HG03575 (cell line): ENCODE measurements around the gene EPN2.

Source experiments
- ATAC-seq: cut with Tn5 transposase; IDR thresholded peaks from one replicate; pipeline ENCODE4 v1.9.1; 2021; ENCODE audit not compliant: unreplicated experiment, insufficient number of reproducible peaks, low FRiP score; ENCODE audit errors: extremely low read depth

EPN2 gene

DNA sequence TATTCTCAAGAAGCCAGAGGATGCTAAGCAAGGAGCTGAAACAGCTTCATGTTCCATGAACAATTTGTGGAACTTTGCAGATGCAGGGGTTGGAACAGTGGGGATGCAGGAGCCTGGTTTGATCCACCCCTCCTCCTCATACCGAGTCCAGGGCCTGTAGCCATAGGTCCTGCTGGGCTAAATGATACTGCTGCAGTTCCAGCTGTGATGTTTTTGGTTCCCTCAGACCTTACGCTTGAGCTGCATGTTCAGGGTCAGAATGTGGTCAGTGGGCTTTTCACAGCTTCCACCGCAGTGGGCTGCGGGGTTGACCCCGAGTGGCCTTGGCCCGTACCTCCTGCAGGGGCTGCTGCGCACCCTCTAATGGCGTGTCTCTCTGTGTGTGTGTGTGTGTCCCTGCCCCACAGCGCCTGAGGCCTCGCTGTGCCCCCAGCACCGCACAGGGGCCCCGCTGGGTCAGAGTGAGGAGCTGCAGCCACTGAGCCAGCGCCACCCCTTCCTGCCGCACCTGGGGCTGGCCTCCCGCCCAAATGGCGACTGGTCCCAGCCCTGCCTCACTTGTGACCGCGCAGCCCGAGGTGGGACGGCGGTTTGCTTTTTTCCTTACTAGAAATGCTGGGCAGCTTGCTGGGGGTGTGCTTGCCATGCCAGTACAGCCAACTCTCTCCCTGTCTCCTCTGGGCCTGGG lies 48.2 kb downstream of the EPN2 start:
- no peak for ATAC-seq

DNA sequence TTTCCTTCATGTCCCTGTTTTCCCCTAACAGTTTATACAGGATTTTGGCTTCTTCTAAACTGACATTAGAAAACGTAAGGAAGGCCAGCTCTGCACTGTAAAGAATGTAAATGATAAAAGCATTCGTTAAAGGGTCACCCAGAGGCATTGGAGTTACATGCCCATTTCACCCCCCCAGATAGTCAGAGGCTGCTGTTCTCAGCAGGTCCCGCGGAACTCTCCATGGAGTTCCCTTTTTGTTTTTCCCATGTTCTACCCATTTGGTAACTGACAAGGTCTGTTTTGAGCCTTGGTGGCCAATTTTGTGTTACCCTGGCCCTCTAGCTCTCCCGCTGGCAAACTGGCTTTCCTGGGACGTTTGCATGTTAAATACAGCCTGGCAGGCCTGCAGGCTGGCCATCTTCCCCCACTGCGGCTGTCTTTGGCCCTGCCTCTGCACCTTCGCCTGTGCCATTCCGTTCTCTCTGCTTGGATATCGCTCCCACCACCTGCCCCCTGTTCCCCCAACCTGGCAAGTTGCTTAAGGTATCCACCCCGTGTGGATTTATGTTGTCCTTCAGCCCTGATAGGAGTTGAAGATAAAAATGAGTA lies 49.7 kb downstream of the EPN2 start:
- ATAC-seq, result no peak

DNA sequence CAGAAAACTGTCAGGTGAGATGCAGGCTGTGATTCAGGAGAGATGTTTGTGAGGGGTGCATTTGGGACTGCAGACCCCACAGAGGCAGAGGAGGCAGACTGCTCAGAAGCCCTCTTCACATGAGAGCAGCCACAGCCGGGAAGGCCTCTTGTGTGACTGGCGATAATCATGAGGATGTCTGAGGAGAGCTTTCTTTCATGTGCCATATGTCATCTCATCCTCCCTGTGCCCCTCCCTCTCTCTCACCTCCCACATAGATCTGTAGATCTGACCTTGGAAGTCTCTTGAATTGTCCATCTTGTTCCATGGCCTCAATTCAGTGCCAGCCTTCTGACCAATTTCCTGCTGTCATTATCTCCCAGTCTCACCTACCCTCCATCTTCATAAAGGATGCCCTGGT lies 50.5 kb downstream of the EPN2 start:
- ATAC-seq, result no peak

DNA sequence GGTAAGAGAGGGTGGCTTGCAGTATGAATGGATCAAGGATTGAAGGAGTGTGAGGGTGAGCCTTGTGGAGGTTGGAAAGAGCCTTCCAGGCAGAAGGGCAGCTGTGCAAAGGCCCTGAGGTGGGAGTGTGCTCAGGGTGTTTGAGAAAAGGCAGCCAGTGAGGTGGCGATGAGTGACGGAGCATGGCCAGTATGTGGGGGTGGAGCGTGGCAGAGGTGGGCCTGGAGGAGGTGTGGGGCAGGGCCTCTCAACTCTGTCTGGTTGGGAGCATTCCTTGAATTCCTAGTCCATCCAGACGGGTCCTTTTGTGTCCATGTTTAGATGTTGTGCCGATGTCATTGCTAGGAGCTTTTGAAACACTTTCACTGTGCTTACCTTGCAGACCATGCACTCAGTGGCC lies 51.3 kb downstream of the EPN2 start:
- no peak for ATAC-seq

DNA sequence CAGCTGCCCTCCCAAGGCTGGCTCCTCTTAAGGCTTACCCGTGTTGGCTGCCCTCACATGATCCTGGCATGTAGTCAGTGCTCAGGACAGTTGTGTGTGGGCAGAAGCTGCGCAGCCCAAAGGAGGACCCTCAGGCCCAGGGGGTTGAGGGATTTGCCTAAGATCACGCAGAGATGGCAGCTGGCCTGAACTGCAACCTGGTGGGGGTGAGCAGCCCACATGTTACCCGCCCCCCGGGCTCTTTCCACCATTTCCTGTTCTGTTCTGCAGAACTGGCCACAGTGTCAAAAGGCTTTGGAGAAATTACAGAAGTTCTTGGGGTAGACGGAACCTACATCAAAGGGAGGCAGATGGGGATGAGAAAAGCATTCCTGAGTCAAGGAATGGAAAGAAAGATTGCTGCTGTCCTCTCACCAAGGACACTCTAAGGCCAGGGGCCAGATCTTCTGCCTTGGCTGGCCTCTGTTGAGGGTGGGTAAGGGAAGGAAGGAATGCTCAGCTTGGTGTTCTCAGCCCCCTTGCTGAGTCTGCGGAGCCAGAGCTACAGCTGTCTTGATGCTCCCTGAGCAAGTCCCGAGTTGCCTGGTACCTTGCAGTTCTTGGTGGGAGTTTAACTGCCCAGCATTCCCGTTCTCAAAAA lies 53.0 kb downstream of the EPN2 start:
- no peak for ATAC-seq

DNA sequence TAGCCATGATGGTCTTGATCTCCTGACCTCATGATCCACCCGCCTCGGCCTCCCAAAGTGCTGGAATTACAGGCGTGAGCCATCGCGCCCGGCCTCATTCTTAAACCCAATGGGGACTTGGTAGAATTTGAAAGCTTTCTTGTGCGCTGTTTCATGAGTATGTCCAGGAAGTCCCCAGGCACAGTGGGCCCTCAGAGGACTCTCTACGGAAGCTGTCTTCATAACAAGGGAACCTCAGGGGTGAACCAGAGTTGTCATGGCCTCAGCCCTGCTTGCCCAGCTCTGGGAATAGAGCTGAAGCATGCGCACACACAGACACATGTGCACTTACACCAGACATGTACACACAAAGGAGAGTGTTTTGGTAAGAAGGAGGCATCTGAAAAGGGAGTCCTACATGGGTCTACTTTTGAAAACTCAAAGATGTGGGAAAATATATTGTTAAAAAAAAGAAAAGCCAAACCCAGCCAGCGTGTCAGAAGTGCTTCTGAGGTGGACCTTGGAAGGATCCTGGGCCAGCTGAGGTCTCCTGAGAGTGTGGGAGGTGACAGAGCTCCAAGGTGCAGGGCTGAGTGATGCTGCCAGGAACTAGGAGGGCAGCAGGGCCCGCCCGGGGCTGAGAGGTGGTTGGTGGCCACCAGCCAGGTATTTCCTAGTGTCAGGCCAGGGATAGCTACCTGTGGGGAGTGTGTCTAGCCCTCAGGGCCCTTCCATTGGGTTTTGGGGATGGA lies 54.6 kb downstream of the EPN2 start:
- ATAC-seq, result no peak

DNA sequence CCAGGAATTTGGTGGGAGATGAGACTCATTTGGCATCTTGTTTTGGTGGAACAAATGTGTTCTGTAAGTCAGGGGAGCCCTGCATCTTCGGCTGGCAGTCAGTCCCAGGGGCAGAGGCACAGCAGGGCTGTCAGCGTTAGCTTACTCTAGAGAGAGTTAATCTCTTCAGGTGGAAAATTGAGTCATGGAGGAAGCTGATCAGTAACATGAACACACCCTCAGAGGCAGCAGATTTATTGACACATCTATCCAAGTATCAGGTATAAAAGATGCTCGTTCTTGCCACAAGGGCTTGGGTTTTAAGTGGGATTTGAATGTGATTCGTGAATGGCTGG lies 55.2 kb downstream of the EPN2 start:
- ATAC-seq, result no peak

DNA sequence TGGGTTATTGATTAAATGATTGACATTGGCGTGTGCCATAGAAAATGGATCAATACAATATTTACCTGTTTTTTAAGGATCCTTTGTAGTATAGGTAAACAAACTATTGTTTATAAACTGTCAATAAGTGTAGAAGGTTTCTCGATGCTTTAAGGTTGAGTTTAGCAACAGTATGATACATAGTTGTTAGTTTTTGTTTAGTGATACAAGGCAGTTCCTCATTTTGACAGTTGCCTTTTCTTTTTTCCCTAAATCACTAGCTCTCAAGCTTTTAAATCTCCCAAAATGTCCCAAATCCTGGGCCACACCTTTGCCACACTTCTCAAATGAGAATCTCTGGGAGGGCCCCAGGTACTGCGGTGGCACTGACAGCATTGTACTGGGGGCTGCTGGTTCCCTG lies 57.3 kb downstream of the EPN2 start:
- ATAC-seq, result no peak

DNA sequence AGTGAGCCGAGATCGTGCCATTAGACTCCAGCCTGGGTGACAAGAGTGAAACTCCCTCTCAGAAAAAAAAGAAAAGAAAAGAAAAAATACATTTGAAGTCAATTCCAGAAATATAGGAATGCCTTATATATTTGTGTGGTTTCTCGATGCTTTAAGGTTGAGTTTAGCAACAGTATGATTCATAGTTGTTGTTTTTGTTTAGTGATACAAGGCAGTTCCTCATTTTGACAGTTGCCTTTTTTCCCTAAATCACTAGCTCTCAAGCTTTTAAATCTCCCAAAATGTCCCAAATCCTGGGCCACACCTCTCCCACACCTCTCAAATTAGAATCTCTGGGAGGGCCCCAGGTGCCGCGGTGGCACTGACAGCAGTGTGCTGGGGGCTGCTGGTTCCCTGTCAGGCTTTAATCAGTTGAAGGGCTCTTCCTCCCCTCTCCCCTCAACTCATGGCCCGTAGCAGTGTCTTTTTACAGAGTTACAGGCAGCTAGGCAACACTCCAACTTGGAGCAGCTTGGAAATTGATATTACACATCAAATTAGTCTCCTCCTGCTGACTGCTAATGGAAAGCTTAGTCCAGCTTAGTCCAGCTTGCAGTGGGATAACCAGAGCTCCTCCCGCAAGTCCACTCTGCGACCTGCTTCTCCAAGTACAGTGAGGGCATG lies 58.4 kb downstream of the EPN2 start:
- no peak for ATAC-seq

DNA sequence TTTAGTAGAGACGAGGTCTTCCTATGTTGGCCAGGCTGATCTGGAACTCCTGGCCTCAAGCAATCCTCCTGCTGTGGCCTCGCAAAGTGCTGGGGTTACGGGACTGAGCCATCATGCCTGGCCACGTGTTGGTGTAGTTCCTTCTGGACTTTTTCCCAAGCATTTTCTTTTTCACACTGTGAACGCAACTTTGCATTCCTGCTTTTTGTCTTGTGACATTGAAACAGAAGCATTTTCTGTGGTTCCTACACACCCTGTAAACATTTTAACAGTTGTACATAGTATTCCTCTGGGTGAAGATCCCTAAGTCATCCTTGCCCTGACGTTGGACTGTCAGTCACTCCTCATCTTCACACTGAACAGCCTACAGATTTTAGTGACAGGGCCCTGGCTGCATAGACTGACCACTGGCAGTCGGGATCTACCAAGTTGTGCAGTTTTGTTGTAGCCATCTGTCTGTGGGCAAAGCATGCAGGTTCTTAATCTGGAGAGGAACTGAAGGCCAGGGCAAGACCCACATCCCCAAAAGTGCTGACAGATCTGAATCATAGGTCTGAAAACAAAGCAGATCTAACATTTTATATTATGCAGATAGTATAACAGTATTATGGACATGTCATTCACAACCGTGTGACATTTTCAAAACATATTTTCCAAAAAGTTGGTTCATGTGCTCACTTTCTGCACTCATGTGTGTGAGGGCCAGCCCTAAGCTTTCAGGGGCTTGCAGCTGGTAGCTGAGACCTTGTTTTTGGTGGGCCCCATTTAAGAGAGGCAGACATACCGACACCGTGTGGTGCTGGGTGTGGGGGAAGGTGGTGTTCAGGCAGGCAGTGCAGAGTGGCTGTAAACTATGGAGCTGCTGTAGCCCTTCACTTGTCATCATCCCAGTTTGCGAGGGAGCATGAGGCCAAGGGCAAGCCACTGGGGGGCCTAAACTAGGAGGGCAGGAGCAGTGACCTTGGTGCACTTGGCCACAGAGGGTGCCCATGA lies 59.9 kb downstream of the EPN2 start:
- no peak for ATAC-seq

DNA sequence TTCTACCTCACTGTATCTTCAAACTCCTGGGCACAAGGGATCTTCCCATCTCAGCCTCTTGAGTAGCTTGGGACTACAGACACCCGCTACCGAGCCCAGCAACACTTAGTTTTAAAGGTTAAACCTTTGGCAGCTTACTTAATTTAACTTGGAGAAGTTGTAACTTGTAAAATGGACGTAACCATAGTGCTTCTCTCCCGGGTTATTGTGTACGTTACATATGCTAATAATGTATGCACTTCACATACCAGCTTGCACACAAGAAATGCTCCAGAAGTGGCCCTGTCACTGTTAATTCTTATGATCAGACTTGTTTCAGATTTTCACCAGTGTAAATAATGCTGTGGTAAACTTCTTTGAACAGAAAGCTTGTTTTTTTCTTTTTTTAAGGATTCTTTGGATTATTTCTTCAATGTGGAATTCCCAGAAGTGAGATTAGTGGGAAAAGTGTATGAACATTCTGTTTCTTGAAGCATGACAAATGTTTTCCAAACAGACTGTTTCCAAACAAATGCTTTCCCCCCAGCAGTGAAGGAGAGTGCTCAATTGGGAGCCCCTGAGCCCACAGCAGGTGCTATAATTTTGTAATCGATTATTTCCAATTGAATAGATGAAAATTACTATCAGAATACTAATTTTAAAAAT lies 61.5 kb downstream of the EPN2 start:
- ATAC-seq, result no peak

DNA sequence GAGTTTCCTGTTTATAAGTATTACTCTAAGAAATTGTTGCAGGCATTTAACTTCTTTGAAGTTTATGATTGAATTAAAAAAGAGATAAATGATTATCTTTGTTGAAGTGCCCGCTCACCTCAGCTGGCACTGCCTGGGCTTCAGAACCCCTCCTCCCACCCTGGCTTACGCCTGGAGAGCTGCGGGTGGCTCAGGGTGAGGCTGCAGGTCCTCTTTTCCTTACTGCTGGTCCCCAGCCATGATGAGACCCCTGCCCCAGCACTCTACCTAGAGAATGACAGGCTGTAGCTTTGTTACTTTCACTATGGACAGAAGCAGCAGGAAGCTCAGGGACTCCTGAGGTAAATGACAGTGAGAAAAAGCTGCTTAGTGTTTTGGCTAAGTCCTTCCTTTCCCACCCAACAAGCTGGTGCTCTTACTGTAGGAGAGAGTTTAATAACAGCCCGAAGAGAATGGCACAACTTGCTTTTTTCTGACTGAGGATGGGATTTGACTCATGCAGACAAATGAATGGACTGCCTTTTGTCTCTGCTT lies 62.1 kb downstream of the EPN2 start:
- no peak for ATAC-seq

DNA sequence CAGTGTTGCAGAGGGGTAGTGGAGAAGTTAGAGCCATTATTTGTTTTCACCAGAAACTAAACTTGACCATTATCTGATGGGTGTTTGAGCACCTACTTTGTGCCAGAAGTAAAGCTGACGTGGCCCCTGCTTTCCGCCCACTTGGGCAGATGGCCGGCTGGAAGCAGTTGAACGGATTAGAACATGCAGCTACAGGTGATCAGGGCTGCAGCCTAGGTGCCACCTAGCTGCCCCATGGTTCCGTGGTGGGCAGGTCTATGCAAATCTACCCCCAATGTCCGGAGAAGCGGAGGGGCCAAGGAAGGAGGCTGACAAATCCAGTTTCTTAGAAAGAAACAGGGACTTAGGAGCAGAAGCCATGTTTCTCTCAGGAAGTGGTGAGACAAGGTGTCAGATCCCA lies 62.7 kb downstream of the EPN2 start:
- ATAC-seq, result no peak

DNA sequence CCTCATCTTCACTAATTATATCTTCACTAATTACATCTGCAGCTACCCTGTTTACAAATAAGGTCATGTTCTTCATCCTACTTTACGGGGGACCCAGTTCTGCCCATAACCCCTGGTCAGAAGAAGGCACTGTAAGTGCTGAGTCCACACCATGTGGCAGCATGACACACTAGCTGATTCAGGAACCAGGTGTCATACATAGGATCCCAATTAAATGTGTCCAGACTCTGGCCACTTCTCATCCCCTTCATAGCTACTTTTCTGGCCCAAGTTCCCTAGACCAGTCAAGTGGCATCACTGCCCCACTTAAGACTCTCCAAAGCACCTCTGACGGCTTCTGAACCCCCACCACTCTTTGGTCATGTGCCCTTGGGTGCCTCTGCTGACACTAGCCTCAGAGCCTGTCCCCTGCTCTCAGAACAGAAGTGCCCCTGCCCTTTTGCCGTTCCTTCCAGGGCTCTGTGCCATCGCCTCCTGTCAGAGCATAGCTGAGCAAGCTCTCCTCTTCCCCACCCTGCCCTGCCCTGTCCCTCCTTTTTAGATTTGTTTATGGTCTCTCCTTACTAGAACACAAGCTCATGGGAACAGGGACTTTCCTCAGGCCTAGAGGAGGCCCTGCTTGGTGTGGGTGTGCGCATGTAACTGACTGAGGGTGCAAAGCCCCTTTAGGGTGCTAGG lies 64.2 kb downstream of the EPN2 start:
- no peak for ATAC-seq

DNA sequence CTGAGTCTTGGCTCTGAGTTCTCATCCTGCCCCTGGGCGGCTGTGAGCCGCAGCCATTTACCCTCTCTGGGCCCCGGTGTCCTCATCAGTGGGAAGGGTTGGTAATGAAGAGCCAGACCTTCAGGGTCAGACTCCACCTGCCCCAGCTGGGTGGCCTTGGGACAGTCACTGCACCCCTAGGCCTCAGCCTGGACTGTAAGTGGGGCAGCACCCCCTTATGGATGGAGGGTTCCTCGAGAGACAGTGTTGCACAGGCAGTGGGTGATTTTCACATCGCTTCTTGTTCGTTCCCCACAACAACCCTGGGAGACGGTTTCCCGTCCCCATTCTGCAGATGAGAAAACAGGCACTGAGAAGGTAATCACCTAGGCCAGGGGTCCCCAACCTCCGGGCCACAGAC lies 64.8 kb downstream of the EPN2 start:
- ATAC-seq, result no peak

DNA sequence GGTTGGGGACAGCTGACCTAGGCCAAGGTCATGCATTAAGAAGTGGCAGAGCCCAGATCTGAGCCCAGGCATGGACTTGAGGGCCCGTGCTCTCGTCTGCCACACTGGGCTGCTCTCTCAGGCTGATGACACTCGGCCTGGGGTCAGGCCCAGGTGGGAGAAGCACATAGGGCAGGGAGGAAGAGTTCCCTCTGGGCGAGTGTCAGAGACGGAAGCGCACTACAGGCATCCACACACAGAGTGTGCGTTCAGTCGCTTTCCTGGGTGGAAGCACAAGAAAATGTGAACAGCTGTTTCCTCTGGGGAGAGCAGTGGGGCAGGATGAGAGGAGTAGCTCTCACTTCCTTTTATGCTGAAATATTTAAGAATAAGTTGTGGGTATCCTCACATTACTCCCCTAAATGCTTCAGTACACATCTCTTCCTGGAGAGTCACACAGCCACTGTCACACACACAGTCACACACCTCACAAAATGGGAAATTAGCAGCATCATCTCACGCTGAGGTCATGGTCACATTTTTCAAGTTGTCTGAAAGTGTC lies 65.7 kb downstream of the EPN2 start:
- no peak for ATAC-seq

DNA sequence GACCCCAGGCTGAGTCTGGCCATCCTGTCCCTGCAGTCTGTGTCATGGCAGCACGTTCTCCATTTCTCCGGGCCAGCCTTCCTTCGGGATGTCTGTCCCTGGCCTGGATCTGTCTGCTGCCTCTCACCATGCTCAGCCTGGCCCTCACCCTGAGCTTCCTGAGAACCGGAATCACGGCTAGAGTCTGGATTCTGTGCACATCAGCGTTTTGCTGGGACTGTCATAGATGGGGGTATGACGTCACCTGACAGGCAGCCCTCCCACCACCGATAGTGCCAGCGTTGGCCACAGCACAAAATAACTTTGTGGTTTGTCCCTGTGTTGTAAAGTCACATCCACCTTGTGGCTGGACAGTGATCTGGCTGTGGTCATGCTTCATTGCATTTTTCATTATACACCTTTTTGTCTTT lies 66.2 kb downstream of the EPN2 start:
- no peak for ATAC-seq
